ENCODE data around the gene PPP3CB.

The PPP3CB gene

DNA sequence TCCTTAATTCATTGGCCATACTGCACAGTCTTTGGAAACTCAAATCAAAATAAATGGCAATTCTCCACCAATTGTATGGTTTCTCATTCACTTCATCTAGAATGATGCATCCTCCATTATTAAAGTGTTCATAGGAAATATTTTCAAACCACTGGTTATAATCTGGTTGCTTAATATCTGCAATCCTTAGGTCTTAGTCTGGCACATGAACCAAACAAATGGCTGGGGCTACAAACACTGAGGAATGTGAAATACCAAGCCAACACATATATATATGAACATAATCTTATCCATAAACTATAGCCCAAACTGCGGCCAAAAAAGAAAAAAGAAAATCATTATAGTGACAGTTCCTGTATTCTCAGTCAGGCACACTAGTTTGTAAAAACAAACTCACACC lies 56.8 kb downstream of the PPP3CB start:
- Histone ChIP-seq H3K27ac (ENCODE audit: low read depth, low read length, poor library complexity, severe bottlenecking) (no peak overlapping the region), H3K27me3 (ENCODE audit: insufficient read depth, low read length) (no peaks in the 10 kb centered on the region), H4K20me1 (ENCODE audit: insufficient read depth, low read length) (no peaks in the 10 kb centered on the region), H3K4me2 (ENCODE audit: low read length) (no peak overlapping the region), H3K9me3 (ENCODE audit: low read length) (no peaks in the 10 kb centered on the region), H2AFZ (ENCODE audit: low read length) (no peak overlapping the region), H3K9ac (ENCODE audit: low read length) (no peak overlapping the region), H3K36me3 (ENCODE audit: insufficient read depth, low read length) (peaks cover 23% of the 10 kb centered on the region; the same call in 1 of the 2 replicates), H3F3A (ENCODE audit: insufficient read depth, low read length) (no peaks in the 10 kb centered on the region), H3K4me3 (ENCODE audit: low read depth, low read length, poor library complexity, severe bottlenecking) (no peak overlapping the region), H3K79me2 (ENCODE audit: insufficient read depth, low read length) (no peaks in the 10 kb centered on the region), H3K4me1 (ENCODE audit: insufficient read depth, low read length, severe bottlenecking) (no peaks in the 10 kb centered on the region), H3K9me2 (ENCODE audit: low read depth, low read length) (no peaks in the 10 kb centered on the region)
- TF ChIP-seq, protein P1, sequence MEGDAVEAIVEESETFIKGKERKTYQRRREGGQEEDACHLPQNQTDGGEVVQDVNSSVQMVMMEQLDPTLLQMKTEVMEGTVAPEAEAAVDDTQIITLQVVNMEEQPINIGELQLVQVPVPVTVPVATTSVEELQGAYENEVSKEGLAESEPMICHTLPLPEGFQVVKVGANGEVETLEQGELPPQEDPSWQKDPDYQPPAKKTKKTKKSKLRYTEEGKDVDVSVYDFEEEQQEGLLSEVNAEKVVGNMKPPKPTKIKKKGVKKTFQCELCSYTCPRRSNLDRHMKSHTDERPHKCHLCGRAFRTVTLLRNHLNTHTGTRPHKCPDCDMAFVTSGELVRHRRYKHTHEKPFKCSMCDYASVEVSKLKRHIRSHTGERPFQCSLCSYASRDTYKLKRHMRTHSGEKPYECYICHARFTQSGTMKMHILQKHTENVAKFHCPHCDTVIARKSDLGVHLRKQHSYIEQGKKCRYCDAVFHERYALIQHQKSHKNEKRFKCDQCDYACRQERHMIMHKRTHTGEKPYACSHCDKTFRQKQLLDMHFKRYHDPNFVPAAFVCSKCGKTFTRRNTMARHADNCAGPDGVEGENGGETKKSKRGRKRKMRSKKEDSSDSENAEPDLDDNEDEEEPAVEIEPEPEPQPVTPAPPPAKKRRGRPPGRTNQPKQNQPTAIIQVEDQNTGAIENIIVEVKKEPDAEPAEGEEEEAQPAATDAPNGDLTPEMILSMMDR (IDR thresholded peaks at IDR 0.05; ENCODE audit: low read length), result no peak
- TF ChIP-seq EZH2 (IDR thresholded peaks at IDR 0.05; ENCODE audit: borderline replicate concordance, low read length), result no peak

DNA sequence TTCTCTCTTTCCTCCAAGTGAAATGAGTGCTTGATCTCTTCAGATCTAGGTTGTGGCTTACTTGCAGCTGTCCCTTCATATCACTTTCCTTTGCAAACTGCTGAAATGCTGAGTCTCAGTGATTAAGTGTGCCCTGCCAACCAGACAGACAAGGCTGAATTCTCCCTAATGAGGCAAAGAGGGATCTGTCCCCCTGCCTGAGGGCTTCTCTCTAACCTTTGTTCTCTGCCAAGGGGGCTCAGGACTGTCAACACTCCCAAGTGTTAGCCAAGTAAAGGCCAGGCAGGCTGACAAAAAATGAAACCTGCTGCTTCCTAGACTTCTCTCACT lies 62.3 kb downstream of the PPP3CB start, which contains the start of gene MSS51:
MSS51 (minus strand) TSS at position 24 of the 330 bp plus-strand sequence. CDS start 5,277 bp downstream, outside the sequence.
- peaks cover 18% of the 10 kb centered on the region; the same call in 1 of the 2 replicates for H3K36me3 ChIP-seq (ENCODE audit: insufficient read depth, low read length)
- H2AFZ ChIP-seq (ENCODE audit: low read length), result no peak within 1 kb of the TSS
- no peak for TF ChIP-seq EZH2 (IDR thresholded peaks at IDR 0.05; ENCODE audit: borderline replicate concordance, low read length)
- TF ChIP-seq, protein P1 (IDR thresholded peaks at IDR 0.05; ENCODE audit: low read length), result no peak
- H3K79me2 ChIP-seq (ENCODE audit: insufficient read depth, low read length), result no peaks in the 10 kb centered on the region
- H3K4me1 ChIP-seq (ENCODE audit: insufficient read depth, low read length, severe bottlenecking), result no peaks in the 10 kb centered on the region
- H3K9ac ChIP-seq (ENCODE audit: low read length), result no peak within 1 kb of the TSS
- H4K20me1 ChIP-seq (ENCODE audit: insufficient read depth, low read length), result no peaks in the 10 kb centered on the region
- no peak within 1 kb of the TSS for H3K4me2 ChIP-seq (ENCODE audit: low read length)
- H3K9me3 ChIP-seq (ENCODE audit: low read length), result no peaks in the 10 kb centered on the region
- no peak within 1 kb of the TSS for H3K27ac ChIP-seq (ENCODE audit: low read depth, low read length, poor library complexity, severe bottlenecking)
- H3K27me3 ChIP-seq (ENCODE audit: insufficient read depth, low read length), result no peaks in the 10 kb centered on the region
- H3K9me2 ChIP-seq (ENCODE audit: low read depth, low read length), result no peaks in the 10 kb centered on the region
- H3F3A ChIP-seq (ENCODE audit: insufficient read depth, low read length), result no peaks in the 10 kb centered on the region
- no peak within 1 kb of the TSS for H3K4me3 ChIP-seq (ENCODE audit: low read depth, low read length, poor library complexity, severe bottlenecking)

DNA sequence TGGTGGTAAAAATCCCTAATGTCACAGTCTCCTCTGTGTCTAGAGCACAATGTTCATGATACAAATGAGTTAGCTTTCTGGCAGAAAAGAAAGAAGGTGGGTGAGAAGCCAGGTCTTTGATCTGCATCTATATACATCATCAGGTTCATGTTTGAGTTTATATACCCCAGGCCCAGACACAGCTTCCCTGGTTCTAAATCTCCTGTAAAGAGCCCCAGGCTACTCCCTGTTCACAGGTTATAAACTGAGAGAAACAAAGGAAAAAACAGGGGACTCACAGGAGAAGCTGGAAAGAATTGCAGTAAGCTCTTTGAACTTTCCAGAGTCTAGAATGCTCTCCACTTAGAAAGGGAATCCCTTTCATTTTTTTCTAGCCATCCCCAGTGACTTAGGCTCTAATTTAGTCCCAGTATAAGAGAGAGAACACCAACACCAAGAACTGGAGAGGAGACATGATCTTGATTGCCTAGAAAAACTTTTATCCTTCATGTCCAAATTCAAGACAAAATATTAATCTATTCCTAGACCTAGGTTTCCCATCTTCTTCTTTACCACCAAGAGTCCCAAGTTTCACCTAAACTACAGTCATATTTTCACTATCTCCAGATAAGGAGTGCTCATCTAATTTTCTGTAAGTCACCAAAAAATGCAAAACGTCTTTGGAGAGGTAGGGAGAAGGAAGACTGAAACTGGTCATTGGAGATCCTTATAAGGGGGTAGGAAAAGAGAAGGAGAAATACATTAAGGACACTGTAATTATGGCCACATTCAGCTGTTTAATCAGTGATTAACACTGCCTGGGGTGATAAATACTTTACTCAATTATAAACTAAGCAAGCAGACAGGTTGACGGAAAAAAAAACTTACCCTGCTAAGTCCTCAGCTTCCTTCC lies 62.9 kb downstream of the PPP3CB start:
- H3K4me2 ChIP-seq (ENCODE audit: low read length), result no peak overlapping the region

More for the DNA sequence above, 62.9 kb downstream of the PPP3CB start:
- peaks cover 18% of the 10 kb centered on the region; the same call in 1 of the 2 replicates for H3K36me3 ChIP-seq (ENCODE audit: insufficient read depth, low read length)
- no peaks in the 10 kb centered on the region for H3K9me2 ChIP-seq (ENCODE audit: low read depth, low read length)
- H3K4me1 ChIP-seq (ENCODE audit: insufficient read depth, low read length, severe bottlenecking), result no peaks in the 10 kb centered on the region
- no peak overlapping the region for H3K9ac ChIP-seq (ENCODE audit: low read length)
- no peak for TF ChIP-seq EZH2 (IDR thresholded peaks at IDR 0.05; ENCODE audit: borderline replicate concordance, low read length)
- TF ChIP-seq, protein P1 (IDR thresholded peaks at IDR 0.05; ENCODE audit: low read length), result no peak
- H3F3A ChIP-seq (ENCODE audit: insufficient read depth, low read length), result no peaks in the 10 kb centered on the region
- no peaks in the 10 kb centered on the region for H3K79me2 ChIP-seq (ENCODE audit: insufficient read depth, low read length)
- no peak overlapping the region for H3K27ac ChIP-seq (ENCODE audit: low read depth, low read length, poor library complexity, severe bottlenecking)
- no peaks in the 10 kb centered on the region for H4K20me1 ChIP-seq (ENCODE audit: insufficient read depth, low read length)
- no peak overlapping the region for H2AFZ ChIP-seq (ENCODE audit: low read length)
- no peaks in the 10 kb centered on the region for H3K9me3 ChIP-seq (ENCODE audit: low read length)
- H3K27me3 ChIP-seq (ENCODE audit: insufficient read depth, low read length), result no peaks in the 10 kb centered on the region
- H3K4me3 ChIP-seq (ENCODE audit: low read depth, low read length, poor library complexity, severe bottlenecking), result no peak overlapping the region

Measured in OCI-LY1 (cell line).